ENCODE results near the gene MCF2L.

MCF2L gene

DNA sequence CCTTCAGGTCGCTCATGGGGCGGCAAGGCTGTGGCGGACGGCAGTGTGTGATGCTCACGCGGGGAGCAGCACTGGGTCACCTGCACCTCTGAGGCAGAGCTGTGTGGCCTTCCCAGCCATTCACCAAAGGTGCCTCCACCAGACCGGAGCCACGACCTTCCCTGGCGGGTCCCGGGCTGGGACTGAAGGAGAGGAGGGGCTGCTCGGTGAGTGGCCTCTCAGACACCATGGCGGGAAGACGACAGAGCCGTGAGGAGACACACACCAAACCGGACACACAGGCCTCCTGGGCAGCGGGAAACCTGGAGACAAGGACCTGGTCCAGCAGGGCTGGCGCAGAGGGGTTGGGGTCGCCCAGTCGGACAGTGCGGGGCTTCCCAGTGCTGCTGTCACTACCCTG is 7.5 kb downstream of the MCF2L start:
- no peak overlapping the region for H3K27ac ChIP-seq (ENCODE audit: low read length)
- H3K9me3 ChIP-seq (ENCODE audit: insufficient read depth, low read length): no peaks in the 10 kb centered on the region
- H3K27me3 ChIP-seq (ENCODE audit: low read depth, low read length): peaks cover 3% of the 10 kb centered on the region; the same call in 1 of the 2 replicates
- no peak overlapping the region for H3K4me2 ChIP-seq (ENCODE audit: low read length)
- no peaks in the 10 kb centered on the region for H3K36me3 ChIP-seq (replicated peaks; ENCODE audit: low read depth, low read length)
- no peak overlapping the region for H3K4me3 ChIP-seq (ENCODE audit: low read length)
- H3K9ac ChIP-seq (ENCODE audit: low read length): no peak overlapping the region
- no peak for TF ChIP-seq EZH2phosphoT487 (IDR thresholded peaks at IDR 0.05; ENCODE audit: low read depth)
- TF ChIP-seq, protein P1, sequence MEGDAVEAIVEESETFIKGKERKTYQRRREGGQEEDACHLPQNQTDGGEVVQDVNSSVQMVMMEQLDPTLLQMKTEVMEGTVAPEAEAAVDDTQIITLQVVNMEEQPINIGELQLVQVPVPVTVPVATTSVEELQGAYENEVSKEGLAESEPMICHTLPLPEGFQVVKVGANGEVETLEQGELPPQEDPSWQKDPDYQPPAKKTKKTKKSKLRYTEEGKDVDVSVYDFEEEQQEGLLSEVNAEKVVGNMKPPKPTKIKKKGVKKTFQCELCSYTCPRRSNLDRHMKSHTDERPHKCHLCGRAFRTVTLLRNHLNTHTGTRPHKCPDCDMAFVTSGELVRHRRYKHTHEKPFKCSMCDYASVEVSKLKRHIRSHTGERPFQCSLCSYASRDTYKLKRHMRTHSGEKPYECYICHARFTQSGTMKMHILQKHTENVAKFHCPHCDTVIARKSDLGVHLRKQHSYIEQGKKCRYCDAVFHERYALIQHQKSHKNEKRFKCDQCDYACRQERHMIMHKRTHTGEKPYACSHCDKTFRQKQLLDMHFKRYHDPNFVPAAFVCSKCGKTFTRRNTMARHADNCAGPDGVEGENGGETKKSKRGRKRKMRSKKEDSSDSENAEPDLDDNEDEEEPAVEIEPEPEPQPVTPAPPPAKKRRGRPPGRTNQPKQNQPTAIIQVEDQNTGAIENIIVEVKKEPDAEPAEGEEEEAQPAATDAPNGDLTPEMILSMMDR (IDR thresholded peaks at IDR 0.05; ENCODE audit: low read depth, low read length): no peak
- no peak overlapping the region for H2AFZ ChIP-seq (ENCODE audit: low read depth, low read length)
- no peaks in the 10 kb centered on the region; the same call in 1 of the 2 replicates for H4K20me1 ChIP-seq (ENCODE audit: insufficient read depth, low read length)
- H3K79me2 ChIP-seq (ENCODE audit: low read length): no peaks in the 10 kb centered on the region
- H3K4me1 ChIP-seq (ENCODE audit: low read length): no peaks in the 10 kb centered on the region

DNA sequence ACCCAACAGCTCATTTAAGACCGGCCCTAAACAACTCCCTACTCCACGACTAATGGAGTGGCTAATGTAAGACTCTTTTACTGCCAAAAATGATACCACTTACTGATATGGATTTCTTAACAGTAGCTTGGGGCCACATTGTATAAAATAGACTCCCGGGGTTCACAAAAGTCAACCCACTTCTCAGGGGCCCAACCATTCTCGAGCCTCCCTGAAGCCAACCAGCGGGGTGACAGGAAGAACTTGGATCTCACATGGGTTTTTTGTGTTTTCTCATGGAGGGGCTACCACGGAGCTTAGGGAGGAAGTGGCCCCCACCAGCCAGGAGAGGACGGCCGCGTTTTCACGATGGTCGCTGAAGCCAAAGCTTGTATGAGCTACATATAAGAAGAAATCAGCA is 8.1 kb downstream of the MCF2L start:
- Histone ChIP-seq H3K36me3 (replicated peaks; ENCODE audit: low read depth, low read length) (no peaks in the 10 kb centered on the region), H2AFZ (ENCODE audit: low read depth, low read length) (no peak overlapping the region), H3K27ac (ENCODE audit: low read length) (no peak overlapping the region), H3K9ac (ENCODE audit: low read length) (no peak overlapping the region), H3K4me3 (ENCODE audit: low read length) (no peak overlapping the region), H3K4me1 (ENCODE audit: low read length) (no peaks in the 10 kb centered on the region), H3K4me2 (ENCODE audit: low read length) (no peak overlapping the region), H3K9me3 (ENCODE audit: insufficient read depth, low read length) (no peaks in the 10 kb centered on the region), H4K20me1 (ENCODE audit: insufficient read depth, low read length) (no peaks in the 10 kb centered on the region; the same call in 1 of the 2 replicates), H3K27me3 (ENCODE audit: low read depth, low read length) (no peaks in the 10 kb centered on the region), H3K79me2 (ENCODE audit: low read length) (no peaks in the 10 kb centered on the region)
- no peak for TF ChIP-seq EZH2phosphoT487 (IDR thresholded peaks at IDR 0.05; ENCODE audit: low read depth)
- TF ChIP-seq, protein P1 (IDR thresholded peaks at IDR 0.05; ENCODE audit: low read depth, low read length): no peak

DNA sequence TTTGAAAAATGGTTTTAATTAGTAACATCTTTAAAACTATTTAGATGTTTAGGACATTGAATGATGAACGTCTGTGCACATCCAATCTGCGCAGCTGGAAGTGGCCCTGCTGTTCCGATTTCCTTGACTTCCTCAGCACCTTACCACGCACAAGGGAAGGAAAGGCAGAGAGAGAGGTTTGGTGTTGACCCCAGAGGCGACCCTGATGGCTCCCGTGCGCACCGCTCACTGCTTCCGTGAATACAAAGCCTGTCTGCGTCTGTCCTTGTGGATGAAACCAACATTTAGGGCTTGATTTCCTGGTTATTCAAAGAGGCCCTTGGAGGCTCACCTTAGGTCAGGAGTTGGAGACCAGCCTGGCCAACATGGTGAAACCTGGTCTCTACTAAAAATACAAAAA is 8.5 kb downstream of the MCF2L start:
- Histone ChIP-seq H3K9ac (ENCODE audit: low read length) (no peak overlapping the region), H3K9me3 (ENCODE audit: insufficient read depth, low read length) (no peaks in the 10 kb centered on the region), H3K79me2 (ENCODE audit: low read length) (no peaks in the 10 kb centered on the region), H3K36me3 (replicated peaks; ENCODE audit: low read depth, low read length) (no peaks in the 10 kb centered on the region), H3K27me3 (ENCODE audit: low read depth, low read length) (no peaks in the 10 kb centered on the region), H3K4me2 (ENCODE audit: low read length) (no peak overlapping the region), H3K27ac (ENCODE audit: low read length) (no peak overlapping the region), H2AFZ (ENCODE audit: low read depth, low read length) (no peak overlapping the region), H3K4me1 (ENCODE audit: low read length) (no peaks in the 10 kb centered on the region), H3K4me3 (ENCODE audit: low read length) (no peak overlapping the region), H4K20me1 (ENCODE audit: insufficient read depth, low read length) (no peaks in the 10 kb centered on the region; the same call in 1 of the 2 replicates)
- no peak for TF ChIP-seq EZH2phosphoT487 (IDR thresholded peaks at IDR 0.05; ENCODE audit: low read depth)
- TF ChIP-seq, protein P1 (IDR thresholded peaks at IDR 0.05; ENCODE audit: low read depth, low read length): no peak

DNA sequence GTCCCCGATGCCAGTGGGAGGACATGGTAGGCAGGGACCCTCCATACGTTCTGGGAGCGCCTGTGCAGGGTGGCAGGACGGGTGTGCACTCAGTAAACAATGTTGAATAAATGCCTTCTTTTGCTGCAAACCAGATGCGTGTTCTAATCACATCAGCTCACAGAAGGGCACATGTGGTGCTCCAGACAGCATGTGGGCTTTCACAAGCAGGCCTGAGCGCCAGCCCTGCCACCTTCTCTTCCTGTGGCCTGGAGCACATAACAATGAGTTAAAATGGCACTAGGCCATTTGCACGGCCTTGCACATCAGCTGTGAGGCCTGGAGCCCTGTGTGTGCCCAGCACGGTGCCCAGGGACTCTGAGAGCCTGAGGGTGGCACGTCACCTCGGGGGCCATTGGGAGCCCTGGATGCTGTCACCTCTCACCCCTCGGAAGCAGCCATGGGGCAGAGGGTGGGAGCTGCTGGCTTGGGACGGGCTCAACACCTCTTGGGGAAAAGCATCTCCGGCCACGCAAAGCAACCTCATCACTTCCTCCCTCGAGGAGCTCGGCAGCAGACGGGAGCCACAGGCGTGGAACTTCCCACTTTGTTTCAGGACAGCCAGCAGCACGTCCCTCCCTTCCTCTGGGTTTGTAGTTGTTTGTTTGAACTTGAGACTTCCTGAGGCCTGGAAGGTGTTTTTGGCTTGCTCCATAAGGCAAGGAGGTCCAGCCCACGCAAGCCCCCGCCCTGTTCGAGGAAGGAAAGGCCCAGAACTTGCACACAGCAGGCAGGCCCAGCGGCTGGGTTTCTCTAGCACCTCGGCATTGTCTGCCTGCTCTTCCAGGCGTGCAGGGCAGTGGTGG is 9.8 kb downstream of the MCF2L start:
- no peak overlapping the region for H3K27ac ChIP-seq (ENCODE audit: low read length)
- H3K79me2 ChIP-seq (ENCODE audit: low read length): no peaks in the 10 kb centered on the region
- H3K27me3 ChIP-seq (ENCODE audit: low read depth, low read length): no peaks in the 10 kb centered on the region
- no peak overlapping the region for H3K9ac ChIP-seq (ENCODE audit: low read length)
- TF ChIP-seq, protein P1 (IDR thresholded peaks at IDR 0.05; ENCODE audit: low read depth, low read length): no peak
- no peak for TF ChIP-seq EZH2phosphoT487 (IDR thresholded peaks at IDR 0.05; ENCODE audit: low read depth)
- H3K4me3 ChIP-seq (ENCODE audit: low read length): no peak overlapping the region
- no peaks in the 10 kb centered on the region; the same call in 1 of the 2 replicates for H4K20me1 ChIP-seq (ENCODE audit: insufficient read depth, low read length)
- H3K4me2 ChIP-seq (ENCODE audit: low read length): no peak overlapping the region
- no peaks in the 10 kb centered on the region for H3K4me1 ChIP-seq (ENCODE audit: low read length)
- no peaks in the 10 kb centered on the region for H3K9me3 ChIP-seq (ENCODE audit: insufficient read depth, low read length)
- no peak overlapping the region for H2AFZ ChIP-seq (ENCODE audit: low read depth, low read length)
- no peaks in the 10 kb centered on the region for H3K36me3 ChIP-seq (replicated peaks; ENCODE audit: low read depth, low read length)

Data from OCI-LY3 (cell line).